ENCODE results near the gene PRKACB. TPM values are rescaled to one million over a fixed set of nuclear protein-coding genes. Genes with fewer than 3 reads are reported as not detected.
"Not testable (repeated sequence)": the region's sequence is repeated elsewhere in the genome, so short reads cannot be mapped to it uniquely, and the experiment has no call there.

The PRKACB gene
- total RNA-seq: 10 to 100 TPM; 35.0 to 42.4 TPM

DNA sequence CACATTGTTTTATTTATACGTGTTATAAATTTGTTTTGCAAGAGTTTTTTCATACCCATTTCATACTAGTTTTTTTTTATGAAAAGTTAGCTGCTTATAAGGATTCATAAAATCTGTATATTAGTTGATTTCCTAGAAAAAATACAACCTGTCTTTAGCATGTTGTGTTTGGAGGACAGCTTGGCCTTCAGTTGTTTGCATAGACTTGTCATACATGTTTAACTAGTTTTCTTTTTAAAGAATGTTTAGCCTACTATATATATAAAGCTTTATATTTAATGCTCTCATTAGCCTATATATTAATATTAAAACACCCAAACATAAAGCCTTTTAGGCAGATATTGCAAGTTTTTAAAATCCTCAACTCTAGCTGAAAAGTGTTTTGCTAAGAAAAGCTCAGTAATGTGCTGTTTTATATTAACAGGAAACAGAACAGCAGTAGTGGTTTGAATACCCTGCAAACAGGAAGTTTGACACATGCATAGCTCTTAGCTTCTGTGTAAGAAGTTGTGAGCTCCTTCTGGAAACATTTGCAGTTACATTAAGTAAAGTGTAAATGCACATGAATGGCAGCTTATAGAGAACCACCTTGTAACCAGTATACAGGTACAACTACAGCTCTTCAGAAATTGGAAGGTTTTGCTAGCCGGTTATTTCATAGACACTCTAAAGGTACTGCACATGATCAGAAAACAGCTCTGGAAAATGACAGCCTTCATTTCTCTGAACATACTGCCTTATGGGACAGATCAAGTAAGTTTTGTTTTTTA is at the start of gene PRKACB:
TSS of gene PRKACB (plus strand) at position 476 of the 770 bp plus-strand sequence. CDS start at position 567, 91 bp downstream.
- no peaks in the 10 kb centered on the region for H3K36me3 Mint-ChIP-seq (ENCODE audit: insufficient read depth in 2 of 2)
- no peaks in the 10 kb centered on the region for H3K27me3 Mint-ChIP-seq (ENCODE audit: low read depth)
- ATAC-seq (replicated peaks in 1 of 2) (peak; percentile 92 to 94), DNase-seq (no peak)
- no peaks in the 10 kb centered on the region for H3K9me3 Mint-ChIP-seq
- H3K4me3 Mint-ChIP-seq: peak within 1 kb of the TSS; percentile 88 to 95
- peaks cover 58% of the 10 kb centered on the region for H3K4me1 Mint-ChIP-seq (ENCODE audit: low read depth)
- peak within 1 kb of the TSS; percentile 99 for H3K27ac Mint-ChIP-seq

DNA sequence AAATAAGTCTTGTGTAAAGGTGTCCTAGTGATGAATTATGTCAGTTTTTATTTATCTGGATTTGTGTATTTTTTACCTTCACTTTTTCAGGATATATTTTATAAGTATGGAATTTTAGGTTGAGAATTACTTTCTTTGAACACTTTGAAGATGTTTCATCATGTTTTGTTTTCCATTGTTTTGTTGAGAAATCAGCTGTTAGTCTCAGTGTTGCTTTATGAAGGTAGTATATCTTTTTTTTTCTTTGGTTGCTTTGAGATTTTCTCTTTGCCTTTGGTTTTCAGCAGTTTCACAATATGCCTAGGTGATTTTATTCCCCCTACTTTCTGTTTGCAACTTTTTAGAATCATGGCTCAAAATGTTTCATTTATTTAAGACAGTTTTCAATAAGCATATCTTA is 48.8 kb upstream of the PRKACB start:
- Mint-ChIP-seq H3K27me3 (ENCODE audit: low read depth) (no peaks in the 10 kb centered on the region), H3K27ac (no peak overlapping the region), H3K9me3 (no peaks in the 10 kb centered on the region), H3K4me3 (no peak overlapping the region), H3K4me1 (ENCODE audit: low read depth) (peaks cover 8% of the 10 kb centered on the region), H3K36me3 (ENCODE audit: insufficient read depth in 2 of 2) (peaks cover 3 to 4% of the 10 kb centered on the region in 2 donors)
- no peak for DNase-seq
- no peak for ATAC-seq (replicated peaks in 1 of 2)

DNA sequence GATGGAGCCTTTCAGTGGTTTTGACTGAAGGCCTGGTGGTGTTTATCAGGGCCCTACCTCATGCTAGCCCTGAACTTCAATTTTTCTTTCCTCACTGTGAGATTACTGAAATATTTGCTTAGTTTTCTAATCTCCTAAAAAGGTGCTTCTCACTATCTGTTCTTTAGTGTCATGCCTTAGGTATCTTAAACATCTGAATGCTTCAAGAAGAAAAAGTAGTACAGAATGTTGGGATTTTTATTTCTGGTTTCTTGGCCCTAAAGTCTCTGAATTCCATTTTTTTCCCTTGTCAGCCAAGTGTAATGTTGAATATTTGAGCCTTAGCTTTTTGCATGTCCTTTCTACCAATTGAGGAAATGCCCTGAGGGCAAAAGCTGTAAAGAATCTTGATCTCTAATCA is 47.9 kb upstream of the PRKACB start:
- Mint-ChIP-seq H3K27me3 (ENCODE audit: low read depth) (no peaks in the 10 kb centered on the region), H3K4me3 (no peak overlapping the region), H3K36me3 (ENCODE audit: insufficient read depth in 2 of 2) (peaks cover 3 to 4% of the 10 kb centered on the region in 2 donors), H3K9me3 (no peaks in the 10 kb centered on the region), H3K27ac (no peak overlapping the region), H3K4me1 (ENCODE audit: low read depth) (peaks cover 2% of the 10 kb centered on the region)
- DNase-seq: no peak
- ATAC-seq (replicated peaks in 1 of 2): no peak

DNA sequence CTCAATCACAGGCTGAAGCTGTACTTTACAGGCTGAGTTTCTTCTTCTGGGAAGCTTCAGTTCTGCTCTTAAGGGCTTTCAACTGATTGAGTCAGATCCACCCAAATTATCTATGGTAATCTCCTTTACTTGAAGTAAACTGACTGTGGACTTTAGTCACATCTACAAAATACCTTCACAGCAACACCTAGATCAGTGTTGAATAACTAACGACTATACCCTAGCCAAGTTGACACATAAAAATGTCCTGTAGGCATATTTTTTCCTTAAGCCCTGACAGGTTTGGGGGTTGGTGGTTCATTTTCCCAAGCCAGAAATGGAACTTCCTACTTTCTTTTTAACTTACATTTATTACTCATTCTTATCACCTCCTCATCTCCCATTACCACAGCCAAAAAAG is 42.9 kb upstream of the PRKACB start:
- no peak for DNase-seq
- peaks cover 13% of the 10 kb centered on the region for H3K4me1 Mint-ChIP-seq (ENCODE audit: low read depth)
- H3K27me3 Mint-ChIP-seq (ENCODE audit: low read depth): no peaks in the 10 kb centered on the region
- H3K27ac Mint-ChIP-seq: no peak overlapping the region
- no peaks in the 10 kb centered on the region for H3K36me3 Mint-ChIP-seq (ENCODE audit: insufficient read depth in 2 of 2)
- no peaks in the 10 kb centered on the region for H3K9me3 Mint-ChIP-seq
- ATAC-seq (replicated peaks in 1 of 2): no peak
- H3K4me3 Mint-ChIP-seq: no peak overlapping the region

DNA sequence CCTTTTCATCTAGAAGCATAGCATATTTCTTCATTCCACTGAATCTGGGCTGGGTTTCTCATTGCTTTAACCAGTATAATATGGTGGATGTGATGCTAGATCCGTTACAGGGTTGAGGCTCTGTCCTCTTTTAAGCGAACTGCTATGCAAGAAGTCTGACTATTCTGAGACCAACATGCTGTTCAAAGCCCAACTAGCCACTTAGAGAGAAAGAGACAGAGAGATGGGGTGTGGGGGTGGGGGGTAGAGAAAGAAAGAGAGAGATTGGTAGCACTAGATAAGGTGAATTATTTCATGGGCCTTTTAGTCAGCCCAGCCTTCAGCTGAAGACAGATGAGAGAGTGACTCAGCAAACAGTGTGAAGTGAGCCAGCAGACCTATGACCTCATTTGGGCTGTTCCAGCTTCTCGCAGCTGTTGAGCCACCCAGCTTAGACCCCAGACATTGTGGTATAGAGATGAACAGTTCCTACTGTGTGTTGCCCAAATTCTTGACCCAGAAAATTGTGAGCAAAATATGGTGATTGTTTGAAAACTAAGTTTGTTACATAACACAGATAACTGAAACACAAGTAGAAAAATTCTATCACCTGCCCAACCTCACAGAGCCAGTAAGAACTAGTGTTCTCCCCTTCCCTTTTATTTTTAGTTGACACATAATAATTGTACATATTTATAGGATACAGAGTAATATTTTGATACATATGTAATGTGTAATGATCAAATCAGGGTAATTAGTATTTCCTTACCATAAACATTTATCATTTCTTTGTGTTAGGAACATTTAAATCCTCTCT is 40.7 kb upstream of the PRKACB start:
- H3K36me3 Mint-ChIP-seq (ENCODE audit: insufficient read depth in 2 of 2): peaks cover 7 to 10% of the 10 kb centered on the region in 2 donors
- peak; percentile 84 to 94 for ATAC-seq (replicated peaks in 1 of 2)
- no peak overlapping the region for H3K27ac Mint-ChIP-seq
- H3K27me3 Mint-ChIP-seq (ENCODE audit: low read depth): no peaks in the 10 kb centered on the region
- peak in 1 of 2 donors; percentile 17 for DNase-seq
- peaks cover 4 to 6% of the 10 kb centered on the region in 2 donors for H3K9me3 Mint-ChIP-seq
- no peak overlapping the region for H3K4me3 Mint-ChIP-seq
- H3K4me1 Mint-ChIP-seq (ENCODE audit: low read depth): peaks cover 13% of the 10 kb centered on the region

DNA sequence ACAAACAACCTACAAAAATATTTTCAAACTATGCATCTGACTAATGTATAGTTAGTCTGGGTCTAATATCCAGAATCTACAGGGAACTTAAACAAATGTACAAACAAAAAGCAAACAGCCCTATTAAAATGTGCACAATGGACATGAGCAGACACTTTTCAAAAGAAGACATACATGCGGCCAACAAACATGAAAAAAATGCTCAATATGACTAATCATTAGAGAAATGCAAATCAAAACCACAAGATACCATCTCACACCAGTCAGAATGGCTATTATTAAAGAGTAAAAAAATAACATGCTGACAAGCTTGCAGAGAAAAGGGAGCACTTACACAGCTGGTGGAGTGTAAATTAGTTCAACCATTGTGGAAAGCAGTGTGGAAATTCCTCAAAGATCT is 36.5 kb upstream of the PRKACB start:
- not testable (repeated sequence) for H3K4me3 Mint-ChIP-seq; H3K27me3 Mint-ChIP-seq (ENCODE audit: low read depth); DNase-seq; H3K4me1 Mint-ChIP-seq (ENCODE audit: low read depth); H3K36me3 Mint-ChIP-seq (ENCODE audit: insufficient read depth in 2 of 2); H3K9me3 Mint-ChIP-seq; ATAC-seq (replicated peaks in 1 of 2); H3K27ac Mint-ChIP-seq

DNA sequence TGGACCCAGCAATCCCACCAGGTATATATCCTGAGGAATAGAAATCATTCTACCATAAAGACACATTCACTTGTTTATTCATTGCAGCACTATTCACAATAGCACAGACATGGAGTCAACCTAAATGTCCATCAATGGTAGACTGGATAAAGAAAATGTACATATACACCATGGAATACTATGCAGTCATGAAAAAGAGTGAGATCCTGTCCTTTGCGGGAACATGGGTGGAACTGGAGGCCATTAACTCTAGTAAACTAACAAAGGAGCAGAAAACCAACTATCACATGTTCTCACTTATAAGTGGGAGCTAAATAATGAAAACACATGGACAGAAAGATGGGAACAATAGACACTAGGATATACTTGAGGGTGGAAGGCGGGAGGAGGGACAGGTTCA is 36.1 kb upstream of the PRKACB start:
- no peak for DNase-seq
- H3K27ac Mint-ChIP-seq: no peak overlapping the region
- H3K27me3 Mint-ChIP-seq (ENCODE audit: low read depth): no peaks in the 10 kb centered on the region
- H3K4me3 Mint-ChIP-seq: no peak overlapping the region
- peaks cover 7 to 10% of the 10 kb centered on the region in 2 donors for H3K36me3 Mint-ChIP-seq (ENCODE audit: insufficient read depth in 2 of 2)
- H3K9me3 Mint-ChIP-seq: peaks cover 4 to 8% of the 10 kb centered on the region in 2 donors
- H3K4me1 Mint-ChIP-seq (ENCODE audit: low read depth): peaks cover 6% of the 10 kb centered on the region
- no peak for ATAC-seq (replicated peaks in 1 of 2)

DNA sequence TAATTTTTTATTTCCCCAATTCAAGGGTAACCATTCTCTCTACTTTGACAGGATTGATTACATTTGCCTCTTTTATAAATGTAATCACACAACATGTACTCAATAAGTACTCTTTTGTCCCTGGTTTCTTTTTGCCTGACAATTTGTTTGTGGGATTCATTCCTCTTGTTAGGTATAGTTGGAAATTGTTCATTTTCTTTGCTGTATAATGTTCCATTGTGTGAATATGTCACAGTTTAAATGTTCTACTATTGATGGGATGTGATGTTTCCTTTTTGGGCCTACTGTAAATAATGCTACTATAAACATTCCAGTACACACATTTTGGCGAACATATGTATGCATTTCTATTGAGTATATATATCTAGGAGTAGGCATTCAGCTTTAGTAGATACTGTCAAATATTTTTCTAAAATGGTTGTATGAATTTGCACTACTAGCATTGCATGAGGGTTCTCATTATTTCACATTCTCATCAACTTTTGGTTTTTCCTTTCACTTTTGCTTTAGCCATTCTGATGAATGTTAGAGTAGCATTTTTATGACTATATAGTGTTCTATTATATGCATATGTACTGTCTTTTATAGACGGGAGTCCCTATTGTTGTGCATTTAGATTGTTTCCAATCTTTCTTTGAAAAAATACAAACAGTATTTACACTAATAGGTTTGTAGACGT is 35.0 kb upstream of the PRKACB start:
- no peaks in the 10 kb centered on the region for H3K4me1 Mint-ChIP-seq (ENCODE audit: low read depth)
- H3K36me3 Mint-ChIP-seq (ENCODE audit: insufficient read depth in 2 of 2): peaks cover 7 to 10% of the 10 kb centered on the region in 2 donors
- H3K27me3 Mint-ChIP-seq (ENCODE audit: low read depth): no peaks in the 10 kb centered on the region
- no peak for ATAC-seq (replicated peaks in 1 of 2)
- no peak overlapping the region for H3K27ac Mint-ChIP-seq
- peaks cover 4 to 8% of the 10 kb centered on the region in 2 donors for H3K9me3 Mint-ChIP-seq
- no peak overlapping the region for H3K4me3 Mint-ChIP-seq
- no peak for DNase-seq

DNA sequence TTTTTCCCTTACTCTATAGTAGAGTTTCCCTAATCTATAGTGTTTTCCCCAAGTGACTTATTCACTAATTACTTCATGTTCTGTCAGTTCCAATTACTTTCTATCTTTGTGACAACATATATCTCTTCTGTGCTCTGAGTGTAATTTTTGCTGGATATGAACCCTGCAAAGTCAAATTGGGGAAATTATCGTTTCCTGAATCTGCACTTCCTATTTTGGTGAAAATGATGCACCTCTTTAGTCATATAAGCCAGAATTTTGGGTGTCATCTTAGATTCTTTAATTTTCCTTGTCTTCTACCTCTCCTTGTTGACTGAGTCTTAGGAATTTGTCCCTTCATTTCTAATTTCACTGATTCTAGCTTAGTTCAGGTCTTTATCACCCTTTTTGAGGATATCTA is 33.4 kb upstream of the PRKACB start:
- DNase-seq (no peak), ATAC-seq (replicated peaks in 1 of 2) (no peak)
- no peaks in the 10 kb centered on the region for H3K4me1 Mint-ChIP-seq (ENCODE audit: low read depth)
- peaks cover 4 to 8% of the 10 kb centered on the region in 2 donors for H3K9me3 Mint-ChIP-seq
- peaks cover 7 to 10% of the 10 kb centered on the region in 2 donors for H3K36me3 Mint-ChIP-seq (ENCODE audit: insufficient read depth in 2 of 2)
- no peak overlapping the region for H3K4me3 Mint-ChIP-seq
- no peak overlapping the region for H3K27ac Mint-ChIP-seq
- no peaks in the 10 kb centered on the region for H3K27me3 Mint-ChIP-seq (ENCODE audit: low read depth)

DNA sequence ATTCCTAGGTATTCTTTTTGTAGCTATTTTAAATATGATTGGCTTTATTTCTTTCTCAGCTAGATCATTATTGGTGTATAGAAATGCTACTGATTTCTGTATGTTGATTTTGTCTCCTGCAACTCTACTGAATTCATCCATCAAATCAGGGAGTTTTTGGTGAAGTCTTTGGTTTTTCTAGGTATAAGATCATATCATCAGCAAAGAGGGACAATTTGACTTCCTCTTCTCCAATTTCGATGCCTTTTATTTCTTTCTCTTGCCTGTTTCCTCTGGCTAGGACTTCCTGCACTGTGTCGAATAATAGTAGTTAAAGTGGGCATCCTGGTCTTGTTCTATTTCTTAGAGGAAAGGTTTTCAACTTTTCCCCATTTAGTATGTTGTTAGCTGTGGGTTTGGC is 27.5 kb upstream of the PRKACB start:
- DNase-seq: no peak
- Mint-ChIP-seq H3K9me3 (no peaks in the 10 kb centered on the region), H3K27ac (no peak overlapping the region), H3K27me3 (ENCODE audit: low read depth) (no peaks in the 10 kb centered on the region), H3K4me1 (ENCODE audit: low read depth) (peaks cover 13% of the 10 kb centered on the region), H3K4me3 (no peak overlapping the region), H3K36me3 (ENCODE audit: insufficient read depth in 2 of 2) (no peaks in the 10 kb centered on the region)
- ATAC-seq (replicated peaks in 1 of 2): no peak

DNA sequence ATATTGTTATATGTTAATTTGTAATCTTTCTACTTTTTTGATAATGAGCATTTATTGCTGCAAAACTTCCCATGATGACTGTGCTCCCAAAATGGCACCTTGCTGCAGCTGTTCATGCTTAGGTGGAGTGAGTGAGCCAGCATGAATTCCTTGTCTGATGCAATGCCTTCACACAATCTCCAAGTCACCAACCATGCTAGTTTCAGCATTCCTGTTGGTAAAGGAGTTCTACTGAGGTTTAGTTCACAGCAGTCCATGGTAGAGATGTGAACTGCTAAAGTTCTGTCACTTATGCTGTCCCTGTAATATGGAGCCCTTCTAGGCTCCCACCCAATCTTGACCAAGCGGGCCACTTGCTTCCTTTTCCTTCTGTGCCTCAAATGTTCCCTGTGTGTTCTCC is 26.2 kb upstream of the PRKACB start:
- Mint-ChIP-seq H3K9me3 (no peaks in the 10 kb centered on the region), H3K4me3 (no peak overlapping the region), H3K4me1 (ENCODE audit: low read depth) (peaks cover 13% of the 10 kb centered on the region), H3K27ac (no peak overlapping the region), H3K36me3 (ENCODE audit: insufficient read depth in 2 of 2) (no peaks in the 10 kb centered on the region), H3K27me3 (ENCODE audit: low read depth) (no peaks in the 10 kb centered on the region)
- no peak for ATAC-seq (replicated peaks in 1 of 2)
- no peak for DNase-seq

DNA sequence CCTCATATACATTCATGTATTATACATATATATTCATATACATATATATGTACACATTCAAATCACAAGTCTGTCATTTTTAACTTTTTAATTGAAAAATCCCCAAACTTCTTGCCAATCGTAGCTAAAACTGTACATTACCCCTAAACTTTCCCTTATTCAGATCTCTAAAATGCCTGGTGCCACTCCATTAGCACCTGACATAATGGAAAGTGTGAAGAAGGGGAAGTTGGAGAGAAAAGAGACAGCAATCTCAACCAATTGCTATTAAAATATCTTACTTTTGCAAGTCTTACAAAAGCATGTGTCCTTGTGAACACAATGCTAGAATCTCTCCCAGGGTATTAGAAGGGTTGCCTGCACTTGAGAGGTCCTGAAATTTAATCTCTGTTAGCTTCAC is 22.7 kb upstream of the PRKACB start:
- peaks cover 11% of the 10 kb centered on the region for H3K4me1 Mint-ChIP-seq (ENCODE audit: low read depth)
- no peaks in the 10 kb centered on the region for H3K9me3 Mint-ChIP-seq
- no peaks in the 10 kb centered on the region for H3K36me3 Mint-ChIP-seq (ENCODE audit: insufficient read depth in 2 of 2)
- no peak overlapping the region for H3K4me3 Mint-ChIP-seq
- DNase-seq (no peak), ATAC-seq (replicated peaks in 1 of 2) (no peak)
- no peaks in the 10 kb centered on the region for H3K27me3 Mint-ChIP-seq (ENCODE audit: low read depth)
- no peak overlapping the region for H3K27ac Mint-ChIP-seq

DNA sequence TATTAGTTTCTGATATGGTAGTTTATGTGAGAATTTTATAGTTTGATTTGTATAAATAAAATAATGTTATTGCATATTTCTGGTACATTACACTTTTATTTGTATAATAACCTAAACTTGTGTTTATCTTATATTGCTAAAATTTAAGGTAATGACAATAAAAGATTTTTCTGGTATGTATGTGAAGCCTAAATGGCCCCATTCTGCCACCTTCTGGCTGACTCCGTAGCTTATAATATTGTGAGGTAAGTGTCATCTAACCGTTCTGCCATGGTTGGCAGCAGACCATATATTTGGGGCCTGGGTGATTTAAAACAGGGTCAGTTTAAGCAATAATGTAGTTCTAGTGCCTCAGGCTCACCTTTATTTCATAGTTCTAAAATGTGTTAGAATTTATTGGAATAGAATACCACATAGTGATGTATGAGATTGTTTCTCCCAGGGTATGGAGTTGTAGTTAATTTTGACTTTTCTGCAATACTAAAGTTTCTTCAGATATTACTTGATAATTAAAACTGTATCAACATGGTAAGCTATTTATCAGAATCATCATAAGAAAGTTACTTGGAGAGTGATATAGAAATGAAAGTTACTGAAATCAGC is 21.2 kb upstream of the PRKACB start:
- no peak overlapping the region for H3K27ac Mint-ChIP-seq
- H3K4me1 Mint-ChIP-seq (ENCODE audit: low read depth): no peaks in the 10 kb centered on the region
- no peaks in the 10 kb centered on the region for H3K27me3 Mint-ChIP-seq (ENCODE audit: low read depth)
- no peak overlapping the region for H3K4me3 Mint-ChIP-seq
- no peaks in the 10 kb centered on the region for H3K36me3 Mint-ChIP-seq (ENCODE audit: insufficient read depth in 2 of 2)
- ATAC-seq (replicated peaks in 1 of 2) (peak; percentile 58), DNase-seq (peak; percentile 41 to 50)
- H3K9me3 Mint-ChIP-seq: no peaks in the 10 kb centered on the region
